ENCODE results near the gene ANKS6.

Gene ANKS6

GRCh38 chr9:98818764-98819163, 22.4 kb upstream of the ANKS6 start:
- FAIRE-seq (no peak), DNase-seq (ENCODE audit: insufficient read length, low spot score) (no peak)
- no peak for TF ChIP-seq CTCF (IDR thresholded peaks at IDR 0.05; ENCODE audit: insufficient read depth, missing control alignments)

GRCh38 chr9:98815391-98815951, 19.1 kb upstream of the ANKS6 start:
- no peak for TF ChIP-seq CTCF (IDR thresholded peaks at IDR 0.05; ENCODE audit: insufficient read depth, missing control alignments)
- FAIRE-seq (no peak), DNase-seq (ENCODE audit: insufficient read length, low spot score) (no peak)

GRCh38 chr9:98811051-98811650, 14.8 kb upstream of the ANKS6 start:
- no peak for TF ChIP-seq CTCF (IDR thresholded peaks at IDR 0.05; ENCODE audit: insufficient read depth, missing control alignments)
- DNase-seq (ENCODE audit: insufficient read length, low spot score), result no peak
- FAIRE-seq, result no peak

- DNase-seq (ENCODE audit: insufficient read length, low spot score), result no peak
- TF ChIP-seq CTCF (IDR thresholded peaks at IDR 0.05; ENCODE audit: insufficient read depth, missing control alignments), result no peak
- no peak for FAIRE-seq
Measured at GRCh38 chr9:98810102-98810842, 13.9 kb upstream of the ANKS6 start.

- no peak for DNase-seq (ENCODE audit: insufficient read length, low spot score)
- TF ChIP-seq CTCF (IDR thresholded peaks at IDR 0.05; ENCODE audit: insufficient read depth, missing control alignments), result no peak
- no peak for FAIRE-seq
Measured at GRCh38 chr9:98809311-98810101, 13.2 kb upstream of the ANKS6 start.

GRCh38 chr9:98808875-98809274, 12.5 kb upstream of the ANKS6 start:
- FAIRE-seq (no peak), DNase-seq (ENCODE audit: insufficient read length, low spot score) (no peak)
- TF ChIP-seq CTCF (IDR thresholded peaks at IDR 0.05; ENCODE audit: insufficient read depth, missing control alignments), result no peak

All from D721Med (cell line).